Urinary bladder (tissue), 4 donors: Measurements from ENCODE around the gene APOBR. TPM values are rescaled to one million over a fixed set of nuclear protein-coding genes. Genes with fewer than 3 reads are reported as not detected.
"Not testable (repeated sequence)": the region's sequence is repeated elsewhere in the genome, so short reads cannot be mapped to it uniquely, and the experiment has no call there.

Experiments
- DNase-seq: peaks from one replicate; pipeline ENCODE4 v3.0.0-alpha.2; 2015; ENCODE audit errors: extremely low spot score
- H3K27ac ChIP-seq: one replicate; pipeline ENCODE4 v1.5.1; 2013; ENCODE audit warnings: low read depth, mild to moderate bottlenecking, moderate library complexity
- H3K36me3 ChIP-seq: one replicate; pipeline ENCODE4 v1.6.1; 2013; ENCODE audit warnings: mild to moderate bottlenecking, moderate library complexity; ENCODE audit not compliant: insufficient read depth
- H3K4me1 ChIP-seq: one replicate; pipeline ENCODE4 v1.6.1; 2013; ENCODE audit warnings: mild to moderate bottlenecking, moderate library complexity; ENCODE audit not compliant: insufficient read depth
- H3K4me3 ChIP-seq: one replicate; pipeline ENCODE4 v1.5.1; 2013; ENCODE audit warnings: low read depth, low read length
- WGBS: extraction: QIAGEN DNeasy Blood & Tissue Kit; methylation state at CpG from one replicate; pipeline ENCODE4 v1.1.7; 2013; 5-methylcytosine and 5-hydroxymethylcytosine counted together
- polyA plus RNA-seq: library from polyadenylated mRNA; stranded (reverse); fragments of 200-250 nt; gene quantifications from one replicate; pipeline ENCODE4 v1.2.3, GENCODE V29; 2013
- total RNA-seq: library from RNA; depleted of rRNA; stranded (reverse); fragments of >200 nt; gene quantifications from one replicate; pipeline ENCODE4 v1.2.3, GENCODE V29; 2014
- donor health status: healthy with polysubstance abuse.
- donor health status: healthy.

APOBR gene
- total and polyA plus RNA-seq, 2 donors, result 0.69 to 4.2 TPM

GRCh38 chr16:28491970-28492474 lies 2.4 kb upstream of the APOBR start, which contains the start of gene CLN3:
CLN3 (minus strand) TSS chr16:28492074; CDS start chr16:28491759, 315 bp downstream.
- Histone ChIP-seq H3K27ac (peak within 1 kb of the TSS; percentile 95), H3K36me3 (no peaks in the 10 kb centered on the region), H3K4me3 (peak within 1 kb of the TSS; percentile 91), H3K4me1 (no peaks in the 10 kb centered on the region)
- under 1% methylated on average over 21 of the region's 21 CpGs for WGBS
- DNase-seq, result peak; percentile 95

DNA sequence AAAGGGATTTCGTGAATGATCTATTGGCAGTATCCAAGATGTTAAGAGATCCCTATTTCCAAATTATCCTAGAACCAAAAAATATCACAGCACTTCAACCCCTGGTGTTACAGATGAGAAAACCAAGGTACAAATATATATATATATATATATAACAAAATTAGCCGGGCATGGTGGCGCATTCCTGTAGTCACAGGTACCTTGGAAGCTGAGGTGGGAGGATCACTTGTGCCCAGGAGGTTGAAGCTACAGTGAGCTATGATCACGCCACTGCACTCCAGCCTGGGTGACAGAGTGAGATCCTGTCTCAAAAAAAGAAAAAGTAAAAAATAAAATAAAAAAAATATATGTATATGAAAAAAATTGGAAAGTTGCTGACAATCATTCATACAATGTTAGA lies 1.9 kb upstream of the APOBR start:
- no peaks in the 10 kb centered on the region for H3K4me1 ChIP-seq
- 52% methylated on average over 4 of the region's 4 CpGs for WGBS
- DNase-seq, result no peak
- no peak overlapping the region for H3K4me3 ChIP-seq
- no peak overlapping the region for H3K27ac ChIP-seq
- H3K36me3 ChIP-seq, result no peaks in the 10 kb centered on the region

GRCh38 chr16:28495098-28495793 lies 803 bp downstream of the APOBR start:
- 73% methylated on average over 13 of the region's 13 CpGs for whole genome bisulfite sequencing
- no peaks in the 10 kb centered on the region for H3K36me3 ChIP-seq
- peak overlapping the region; percentile 68 for H3K27ac ChIP-seq
- H3K4me3 ChIP-seq, result no peak overlapping the region
- no peak for DNase-seq
- no peaks in the 10 kb centered on the region for H3K4me1 ChIP-seq

DNA sequence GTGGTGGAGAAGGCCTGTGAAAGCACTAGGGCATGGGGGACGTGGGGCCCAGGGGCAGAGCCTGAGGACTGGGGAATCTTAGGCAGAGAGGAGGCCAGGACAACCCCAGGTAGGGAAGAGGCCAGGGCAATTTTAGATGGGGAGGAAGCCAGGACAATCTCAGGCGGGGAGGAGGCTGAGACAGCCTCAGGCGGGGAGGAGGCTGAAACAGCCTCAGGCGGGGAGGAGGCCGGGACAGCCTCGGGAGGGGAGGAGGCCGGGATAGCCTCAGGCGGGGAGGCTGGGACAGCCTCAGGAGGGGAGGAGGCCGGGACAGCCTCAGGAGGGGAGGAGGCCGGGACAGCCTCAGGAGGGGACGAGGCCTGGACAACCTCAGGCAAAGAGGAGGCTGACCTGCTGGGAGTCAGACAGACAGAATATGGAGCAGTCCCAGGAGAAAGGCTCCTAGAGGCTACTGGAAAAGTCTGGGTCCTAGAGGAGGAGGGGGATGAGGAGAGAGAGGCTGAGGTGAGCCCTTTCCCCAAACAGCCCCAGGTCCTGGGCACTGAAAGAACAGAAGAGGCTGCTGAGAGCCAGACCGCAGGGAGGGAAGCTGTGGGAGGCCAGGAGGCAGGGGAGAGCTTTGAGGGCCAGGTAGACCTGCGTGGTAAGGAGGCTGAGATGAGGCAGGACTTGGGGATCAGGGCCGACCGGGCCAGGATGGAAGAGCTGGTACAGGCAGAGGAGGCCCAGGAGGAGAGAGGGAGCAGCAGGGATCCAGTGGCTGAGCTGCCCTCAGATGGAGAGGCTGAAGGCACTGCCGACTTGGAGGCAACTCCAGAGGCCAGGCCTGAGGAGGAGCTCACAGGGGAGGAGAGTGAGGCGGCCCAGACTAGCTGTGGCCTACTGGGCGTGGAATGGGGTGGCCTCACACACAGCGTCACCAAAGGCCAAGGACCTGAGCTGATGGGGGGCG lies 1.6 kb downstream of the APOBR start:
- 88% methylated on average over 20 of the region's 20 CpGs for WGBS
- Histone ChIP-seq H3K4me1 (no peaks in the 10 kb centered on the region), H3K27ac (no peak overlapping the region), H3K4me3 (no peak overlapping the region), H3K36me3 (no peaks in the 10 kb centered on the region)
- no peak for DNase-seq

- WGBS, result 68% methylated on average over 19 of the region's 19 CpGs
- Histone ChIP-seq H3K36me3 (no peaks in the 10 kb centered on the region), H3K4me3 (no peak overlapping the region), H3K4me1 (no peaks in the 10 kb centered on the region), H3K27ac (no peak overlapping the region)
- no peak for DNase-seq
Measured at GRCh38 chr16:28496844-28497243, 2.4 kb downstream of the APOBR start.

GRCh38 chr16:28497386-28497785 lies 2.9 kb downstream of the APOBR start:
- Histone ChIP-seq H3K4me1 (no peaks in the 10 kb centered on the region), H3K36me3 (no peaks in the 10 kb centered on the region), H3K27ac (no peak overlapping the region), H3K4me3 (no peak overlapping the region)
- WGBS, result 87% methylated on average over 9 of the region's 9 CpGs
- DNase-seq, result no peak

GRCh38 chr16:28497861-28498599 lies 3.6 kb downstream of the APOBR start:
- Histone ChIP-seq H3K4me1 (no peaks in the 10 kb centered on the region), H3K27ac (no peak overlapping the region), H3K4me3 (no peak overlapping the region), H3K36me3 (no peaks in the 10 kb centered on the region)
- no peak for DNase-seq
- WGBS, result 88% methylated on average over 33 of the region's 33 CpGs

DNA sequence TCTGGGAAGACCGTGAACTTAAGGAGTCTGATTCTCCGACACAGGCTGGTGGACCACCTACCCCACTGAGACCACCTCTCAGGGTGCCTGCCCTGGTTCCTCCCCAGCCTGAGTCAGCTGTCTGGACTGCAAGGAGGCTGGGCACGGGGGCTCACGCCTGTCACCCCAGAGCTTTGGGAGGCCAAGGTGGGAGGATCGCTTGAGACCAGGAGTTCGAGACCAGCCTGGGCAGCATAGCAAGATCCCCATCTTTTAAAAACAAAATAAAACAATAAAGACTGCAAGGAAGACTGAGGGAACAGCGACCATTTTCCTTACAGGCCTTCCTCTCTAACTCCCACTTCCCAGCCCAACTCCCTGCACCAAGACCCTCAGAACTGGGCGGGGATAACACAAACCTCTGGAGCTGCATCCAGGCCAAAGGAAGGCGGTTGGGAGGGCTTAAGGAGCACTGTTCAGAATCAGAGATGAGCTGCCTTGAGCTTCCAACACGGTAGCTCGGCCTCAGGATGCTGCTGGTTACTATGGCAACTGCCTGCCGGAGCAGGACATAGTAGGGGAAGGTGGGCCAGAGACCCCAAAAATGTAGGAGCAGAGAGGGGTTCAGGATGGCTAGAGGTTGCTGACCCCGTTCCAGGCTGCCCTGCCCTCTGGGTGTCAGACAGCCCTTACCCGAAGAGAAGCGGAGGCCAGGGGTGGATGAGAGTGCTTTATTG lies 4.4 kb downstream of the APOBR start:
- Histone ChIP-seq H3K4me3 (no peak overlapping the region), H3K36me3 (no peaks in the 10 kb centered on the region), H3K4me1 (no peaks in the 10 kb centered on the region), H3K27ac (no peak overlapping the region)
- DNase-seq, result no peak
- 79% methylated on average over 15 of the region's 15 CpGs for WGBS

DNA sequence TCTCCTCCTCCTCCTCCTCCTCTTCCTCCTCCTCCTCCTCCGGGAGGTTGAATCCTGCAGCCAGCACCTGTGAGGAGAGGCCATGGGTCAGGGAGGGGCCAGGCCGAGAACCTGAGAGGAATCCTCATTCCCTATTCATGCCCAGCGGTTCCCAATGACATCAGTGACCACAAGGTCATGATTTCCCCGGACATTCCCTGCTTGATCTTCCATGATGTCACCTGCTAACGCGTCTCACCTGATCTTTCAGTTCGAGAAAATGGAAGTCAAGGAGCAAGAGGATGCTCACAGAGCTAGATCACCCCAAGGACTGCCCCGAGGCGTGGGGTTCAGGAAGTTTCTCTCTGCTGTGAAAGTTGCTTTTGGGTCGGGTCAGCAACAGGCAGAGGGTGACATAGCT lies 5.4 kb downstream of the APOBR start:
- DNase-seq, result no peak

GRCh38 chr16:28500476-28501180 lies 6.2 kb downstream of the APOBR start:
- not testable (repeated sequence) for H3K4me3 ChIP-seq, DNase-seq, H3K36me3 ChIP-seq, H3K4me1 ChIP-seq, H3K27ac ChIP-seq
- 82% methylated on average over 18 of the region's 18 CpGs for WGBS

More for the DNA sequence above, 5.4 kb downstream of the APOBR start:
- Histone ChIP-seq H3K36me3 (no peaks in the 10 kb centered on the region), H3K4me3 (no peak overlapping the region), H3K27ac (no peak overlapping the region), H3K4me1 (no peaks in the 10 kb centered on the region)
- 70% methylated on average over 10 of the region's 10 CpGs for whole genome bisulfite sequencing

DNA sequence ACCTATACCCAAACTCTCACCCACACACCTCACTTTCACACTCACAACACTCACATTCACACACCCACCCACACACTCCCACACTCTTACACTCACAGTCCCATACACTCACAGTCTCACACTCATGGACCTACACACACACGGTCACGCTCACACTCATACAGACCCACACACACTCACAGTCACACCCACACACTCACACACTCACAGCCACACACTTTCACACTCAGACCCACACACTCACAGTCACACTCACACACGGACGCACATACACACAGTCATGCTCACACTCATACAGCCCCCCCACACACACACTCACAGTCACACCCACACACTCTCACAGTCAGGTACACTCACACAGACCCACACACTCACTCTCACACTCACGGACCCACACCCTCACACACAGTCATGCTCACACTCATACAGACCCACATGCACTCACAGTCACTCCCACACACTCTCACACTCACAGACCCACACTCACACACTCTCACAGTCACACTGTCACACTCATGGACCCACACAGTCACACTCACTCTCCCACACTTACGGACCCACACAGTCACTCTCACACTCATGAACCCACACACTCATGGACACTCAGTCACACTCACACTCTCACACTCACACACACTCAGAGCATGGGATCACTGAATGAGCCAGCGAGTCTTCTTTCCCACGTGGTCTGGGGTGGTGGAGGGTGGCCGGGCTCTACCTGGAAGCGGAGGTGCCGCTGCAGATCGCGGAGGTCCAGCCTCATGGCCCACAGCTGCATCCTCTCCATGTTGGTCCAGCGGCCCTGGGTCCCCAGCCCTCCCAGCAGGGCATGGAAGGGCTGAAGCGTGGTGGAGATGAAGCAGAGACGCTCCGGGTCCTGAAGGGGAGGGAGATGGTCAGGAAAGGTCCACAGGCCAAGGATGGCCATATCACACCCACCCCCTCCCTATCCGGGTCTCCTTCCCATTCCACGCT lies 7.1 kb downstream of the APOBR start:
- DNase-seq, result no peak
- Histone ChIP-seq H3K4me3 (no peak overlapping the region), H3K36me3 (no peaks in the 10 kb centered on the region), H3K4me1 (no peaks in the 10 kb centered on the region), H3K27ac (no peak overlapping the region)
- WGBS, result 88% methylated on average over 19 of the region's 19 CpGs
